Spleen (tissue), 11 donors: Measurements from ENCODE around the gene CMC1. TPM values are rescaled to one million over a fixed set of nuclear protein-coding genes. Genes with fewer than 3 reads are reported as not detected.

Experiments
- DNase-seq: peaks from one replicate; pipeline ENCODE4 v3.0.0-alpha.2; 2020
- H3K27ac ChIP-seq, 8 donors: fragments of 200-600 bp; sonication (generic) in 7 of 8; 1 replicate in 4 of 8; 2 replicates in 4 of 8; pipeline versions ENCODE4 v1.5.0 to v1.8.0; 2016 to 2021; ENCODE audit warnings: inconsistent platforms in 4 of 8, mild to moderate bottlenecking in 4 of 8, moderate library complexity in 1 of 8
- H3K27me3 ChIP-seq, 7 donors: fragments of 200-600 bp; sonication (generic) in 6 of 7; replicated peaks in 1 of 7; 1 replicate in 4 of 7; 2 replicates in 3 of 7; pipeline versions ENCODE4 v1.5.0 to v1.8.0; 2016 to 2021; ENCODE audit warnings: inconsistent platforms in 3 of 7, mild to moderate bottlenecking in 1 of 7
- H3K36me3 ChIP-seq, 6 donors: fragments of 200-600 bp; sonication (generic) in 5 of 6; 1 replicate in 4 of 6; 2 replicates in 2 of 6; pipeline versions ENCODE4 v1.5.0 to v1.8.0; 2016 to 2021; ENCODE audit warnings: inconsistent platforms in 2 of 6
- H3K4me1 ChIP-seq, 6 donors: fragments of 200-600 bp; sonication (generic) in 5 of 6; 1 replicate in 3 of 6; 2 replicates in 3 of 6; pipeline versions ENCODE4 v1.5.0 to v1.8.0; 2016 to 2021; ENCODE audit warnings: inconsistent platforms in 3 of 6
- H3K4me3 ChIP-seq, 8 donors: fragments of 200-600 bp; sonication (generic) in 7 of 8; 1 replicate in 4 of 8; 2 replicates in 4 of 8; pipeline versions ENCODE4 v1.5.0 to v1.8.0; 2016 to 2021; ENCODE audit warnings: inconsistent platforms in 4 of 8, mild to moderate bottlenecking in 4 of 8, moderate library complexity in 2 of 8
- H3K9me3 ChIP-seq, 8 donors: fragments of 200-600 bp; sonication (generic) in 7 of 8; 1 replicate in 4 of 8; 2 replicates in 4 of 8; pipeline versions ENCODE4 v1.5.0 to v1.8.0; 2016 to 2021; ENCODE audit warnings: inconsistent platforms in 4 of 8
- POLR2A ChIP-seq, 3 donors: fragments of 450-650 bp; IDR thresholded peaks; one replicate each; pipeline ENCODE4 v1.5.1; 2017; ENCODE audit warnings: antibody characterized with exemption in 3 of 3, mild to moderate bottlenecking in 1 of 3
- POLR2AphosphoS5 ChIP-seq, 3 donors: sonication (generic); formaldehyde crosslinking; IDR thresholded peaks; one replicate each; pipeline ENCODE4 v1.5.1; 2017; ENCODE audit warnings: antibody characterized with exemption in 3 of 3
- WGBS, 5 donors: extraction: QIAGEN DNeasy Blood & Tissue Kit in 3 of 5; methylation state at CpG; one replicate each; pipeline versions ENCODE4 v1.1.5 to v1.1.7; 2013 to 2018; 5-methylcytosine and 5-hydroxymethylcytosine counted together
- intact Hi-C: fragments of 100-400 bp; cut with DNase I; formaldehyde crosslinking; loops from one replicate; pipeline ENCODE4 v1.15.0; 2023; ENCODE audit warnings: low total_unique reads
- polyA plus RNA-seq, 3 donors: library from polyadenylated mRNA; stranded (reverse); fragments of 200-250 nt; gene quantifications; one replicate each; pipeline ENCODE4 v1.2.1, GENCODE V29; 2013
- total RNA-seq, 7 donors: library from RNA; depleted of rRNA in 3 of 7; stranded (reverse); fragments of >200 nt in 3 of 7; fragmentation: NEBNext Ultra II Directional in 4 of 7; extraction: Animal tissue kit (Norgen Biotek cat#: 25700) in 4 of 7; gene quantifications; one replicate each; pipeline versions ENCODE4 v1.1.0 to v1.2.1, GENCODE V29; 2016 to 2021
- TF ChIP-seq, protein P1 (sequence below), 11 experiments: fragments of 200-600 bp in 7 of 11; fragments of 450-650 bp in 4 of 11; sonication (generic) in 4 of 11; IDR thresholded peaks in 8 of 11; conservative IDR thresholded peaks in 3 of 11; 1 replicate in 7 of 11; 2 replicates in 4 of 11; pipeline versions ENCODE4 v1.4.0 to v1.8.0; 2016 to 2021; ENCODE audit warnings: antibody characterized with exemption in 11 of 11, inconsistent platforms in 4 of 11, mild to moderate bottlenecking in 1 of 11
- donor health status: healthy with polysubstance abuse.
- donor health status: DM: no; HTN: no; CAD: no; lungs with moderate emphysema.
- donor health status: DM: no; HTN: no; CAD: no.
- donor health status: Bipolar disorder and iron deficiency.
- donor health status: healthy.
- donor health status: DM: no; HTN: no; CAD: no.
- donor health status: DM: yes; HTN: yes; CAD: no.

The CMC1 gene
- total and polyA plus RNA-seq, 10 donors: 32.8 to 59.5 (median 39.9) TPM

GRCh38 chr3:28315711-28316110 is 74.3 kb downstream of the CMC1 start:
- Histone ChIP-seq H3K4me1 (peaks cover 0 to 14% (median 0%) of the 10 kb centered on the region in 6 donors), H3K27me3 (no peaks in the 10 kb centered on the region), H3K27ac (no peak overlapping the region), H3K9me3 (no peaks in the 10 kb centered on the region), H3K36me3 (peaks cover 0 to 21% (median 5%) of the 10 kb centered on the region in 6 donors), H3K4me3 (no peak overlapping the region)
- TF ChIP-seq POLR2AphosphoS5 (IDR thresholded peaks at IDR 0.05) (no peak), POLR2A (IDR thresholded peaks at IDR 0.05) (no peak)
- TF ChIP-seq, protein P1, sequence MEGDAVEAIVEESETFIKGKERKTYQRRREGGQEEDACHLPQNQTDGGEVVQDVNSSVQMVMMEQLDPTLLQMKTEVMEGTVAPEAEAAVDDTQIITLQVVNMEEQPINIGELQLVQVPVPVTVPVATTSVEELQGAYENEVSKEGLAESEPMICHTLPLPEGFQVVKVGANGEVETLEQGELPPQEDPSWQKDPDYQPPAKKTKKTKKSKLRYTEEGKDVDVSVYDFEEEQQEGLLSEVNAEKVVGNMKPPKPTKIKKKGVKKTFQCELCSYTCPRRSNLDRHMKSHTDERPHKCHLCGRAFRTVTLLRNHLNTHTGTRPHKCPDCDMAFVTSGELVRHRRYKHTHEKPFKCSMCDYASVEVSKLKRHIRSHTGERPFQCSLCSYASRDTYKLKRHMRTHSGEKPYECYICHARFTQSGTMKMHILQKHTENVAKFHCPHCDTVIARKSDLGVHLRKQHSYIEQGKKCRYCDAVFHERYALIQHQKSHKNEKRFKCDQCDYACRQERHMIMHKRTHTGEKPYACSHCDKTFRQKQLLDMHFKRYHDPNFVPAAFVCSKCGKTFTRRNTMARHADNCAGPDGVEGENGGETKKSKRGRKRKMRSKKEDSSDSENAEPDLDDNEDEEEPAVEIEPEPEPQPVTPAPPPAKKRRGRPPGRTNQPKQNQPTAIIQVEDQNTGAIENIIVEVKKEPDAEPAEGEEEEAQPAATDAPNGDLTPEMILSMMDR (IDR thresholded peaks at IDR 0.05 in 8 of 11, conservative IDR thresholded peaks at IDR 0.05 in 3 of 11): no peak
- WGBS, 5 donors: 79 to 97% (median 85%) methylated on average over 1 of the region's 1 CpG
- no peak for DNase-seq
- intact Hi-C loops: no loop called here

DNA sequence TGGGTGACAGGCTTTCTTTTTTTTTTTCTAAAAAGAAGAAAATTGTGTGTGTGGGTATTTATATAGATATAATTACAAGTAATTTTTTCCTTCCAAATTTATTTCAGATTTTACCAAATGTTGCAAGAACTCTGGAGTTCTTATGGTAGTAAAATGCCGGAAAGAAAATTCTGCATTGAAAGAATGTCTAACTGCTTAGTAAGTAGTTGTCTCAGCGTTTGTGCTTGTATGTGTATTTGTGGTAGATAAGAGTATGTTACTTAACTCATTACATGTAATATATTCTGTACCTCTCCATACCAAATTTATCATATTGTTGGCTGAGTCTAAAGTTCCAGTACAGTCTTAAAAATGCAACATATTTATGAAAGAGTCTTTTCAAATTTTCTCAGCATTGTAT is 74.8 kb downstream of the CMC1 start:
- peaks cover 0 to 26% (median 5%) of the 10 kb centered on the region in 6 donors for H3K36me3 ChIP-seq
- no peaks in the 10 kb centered on the region for H3K27me3 ChIP-seq
- 89 to 98% (median 95%) methylated on average over 2 of the region's 2 CpGs for WGBS, 5 donors
- no peak for DNase-seq
- no peak for TF ChIP-seq POLR2A (IDR thresholded peaks at IDR 0.05)
- TF ChIP-seq POLR2AphosphoS5 (IDR thresholded peaks at IDR 0.05): no peak
- TF ChIP-seq, protein P1 (IDR thresholded peaks at IDR 0.05 in 8 of 11, conservative IDR thresholded peaks at IDR 0.05 in 3 of 11): no peak
- no peaks in the 10 kb centered on the region for H3K9me3 ChIP-seq
- peaks cover 0 to 19% (median 0%) of the 10 kb centered on the region in 6 donors for H3K4me1 ChIP-seq
- H3K4me3 ChIP-seq: no peak overlapping the region
- intact Hi-C loops: no loop called here
- H3K27ac ChIP-seq: no peak overlapping the region

DNA sequence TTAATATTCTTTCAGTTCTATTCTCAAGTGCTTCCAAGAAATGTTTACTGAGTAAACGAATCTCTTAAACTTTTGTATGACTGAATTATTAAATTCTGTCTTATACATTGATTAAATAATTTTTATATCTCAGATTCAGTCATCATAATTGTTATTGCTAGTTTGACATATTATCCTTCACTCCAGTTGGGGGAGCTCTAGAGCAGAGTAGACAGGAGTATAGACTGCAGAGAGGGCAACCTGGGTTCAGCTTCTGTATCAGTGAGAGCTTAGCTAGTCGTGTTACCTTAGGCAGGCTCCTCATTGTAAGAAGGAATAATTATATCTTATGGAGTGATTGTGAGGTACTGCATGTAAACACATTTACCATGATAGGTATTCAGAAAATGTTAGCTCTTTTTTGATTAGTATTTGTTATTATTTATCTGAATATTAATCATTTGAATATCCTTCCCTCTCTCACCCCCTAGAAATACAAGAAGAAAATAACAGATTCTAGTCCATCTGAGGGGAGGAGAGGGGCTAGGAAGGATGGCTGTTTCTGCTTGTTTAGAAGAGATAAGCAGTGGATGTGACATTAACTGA is 76.1 kb downstream of the CMC1 start:
- H3K4me1 ChIP-seq: peaks cover 0 to 22% (median 0%) of the 10 kb centered on the region in 6 donors
- TF ChIP-seq, protein P1 (IDR thresholded peaks at IDR 0.05 in 8 of 11, conservative IDR thresholded peaks at IDR 0.05 in 3 of 11): peak in 8 of 11 experiments; percentile 13 to 64 (median 46)
- TF ChIP-seq POLR2A (IDR thresholded peaks at IDR 0.05): no peak
- intact Hi-C loops: no loop called here
- 38 to 58% (median 47%) methylated on average over 2 of the region's 2 CpGs for WGBS, 5 donors
- no peak overlapping the region for H3K4me3 ChIP-seq
- no peaks in the 10 kb centered on the region for H3K27me3 ChIP-seq
- DNase-seq: no peak
- no peaks in the 10 kb centered on the region for H3K9me3 ChIP-seq
- no peak overlapping the region for H3K27ac ChIP-seq
- peaks cover 0 to 39% (median 8%) of the 10 kb centered on the region in 6 donors for H3K36me3 ChIP-seq

GRCh38 chr3:28320981-28321380 is 79.6 kb downstream of the CMC1 start:
- no peak for DNase-seq
- H3K36me3 ChIP-seq: peaks cover 0 to 74% (median 23%) of the 10 kb centered on the region in 6 donors
- no peaks in the 10 kb centered on the region for H3K9me3 ChIP-seq
- peaks cover 0 to 39% (median 0%) of the 10 kb centered on the region in 6 donors for H3K4me1 ChIP-seq
- intact Hi-C loops: loop anchor here (5.0 kb wide), 1 partner anchor 604 kb away; no protein-coding TSS in a partner anchor
- no peak overlapping the region for H3K4me3 ChIP-seq
- no peak overlapping the region for H3K27ac ChIP-seq
- no peak for TF ChIP-seq POLR2A (IDR thresholded peaks at IDR 0.05)
- TF ChIP-seq, protein P1 (IDR thresholded peaks at IDR 0.05 in 8 of 11, conservative IDR thresholded peaks at IDR 0.05 in 3 of 11): no peak
- TF ChIP-seq POLR2AphosphoS5 (IDR thresholded peaks at IDR 0.05): no peak
- no peaks in the 10 kb centered on the region for H3K27me3 ChIP-seq
